Measurements from ENCODE around the gene TTLL11.

GRCh38 chr9:121852241-121852640 is 240.9 kb downstream of the TTLL11 start:
- TF ChIP-seq CTCF (IDR thresholded peaks at IDR 0.05) (no peak), POLR2AphosphoS5 (IDR thresholded peaks at IDR 0.05) (no peak), EP300 (IDR thresholded peaks at IDR 0.05) (no peak), POLR2A (IDR thresholded peaks at IDR 0.05) (no peak)

All from gastroesophageal sphincter (tissue), 3 donors.